NCI-H82 (cell line): ENCODE results near the gene CCDC194.
A peak's percentile ranks its signal among the peaks of the same experiment; 100 is the strongest.
"Not testable (repeated sequence)": the region's sequence is repeated elsewhere in the genome, so short reads cannot be mapped to it uniquely, and the experiment has no call there.

Experiments used
- DNase-seq: peaks from one replicate; lab custom pipeline; 2025; lab: John Stamatoyannopoulos, UW

Gene CCDC194

GRCh38 chr19:17370026-17370587, 23.9 kb downstream of the CCDC194 start:
- no peak for DNase-seq

- no peak for DNase-seq
Observed at GRCh38 chr19:17365361-17365760, 28.6 kb downstream of the CCDC194 start.

- DNase-seq = not testable (repeated sequence)
Observed at GRCh38 chr19:17363852-17364605, 30.0 kb downstream of the CCDC194 start.

GRCh38 chr19:17359905-17360800, 33.8 kb downstream of the CCDC194 start:
- DNase-seq = no peak

GRCh38 chr19:17358395-17358794, 35.6 kb downstream of the CCDC194 start:
- no peak for DNase-seq

GRCh38 chr19:17357724-17358123, 36.3 kb downstream of the CCDC194 start:
- DNase-seq = no peak

- DNase-seq = no peak
Observed at GRCh38 chr19:17357078-17357666, 36.8 kb downstream of the CCDC194 start.

- no peak for DNase-seq
Observed at GRCh38 chr19:17353386-17353785, 40.6 kb downstream of the CCDC194 start.

GRCh38 chr19:17352608-17353280, 41.3 kb downstream of the CCDC194 start:
- DNase-seq = no peak

GRCh38 chr19:17351815-17352435, 42.1 kb downstream of the CCDC194 start:
- peak; percentile 50 for DNase-seq

- peak; percentile 43 for DNase-seq
Observed at GRCh38 chr19:17348700-17349099, 45.3 kb downstream of the CCDC194 start.

- no peak for DNase-seq
Observed at GRCh38 chr19:17347877-17348276, 46.1 kb downstream of the CCDC194 start.

- no peak for DNase-seq
Observed at GRCh38 chr19:17347361-17347760, 46.6 kb downstream of the CCDC194 start.

GRCh38 chr19:17346109-17346671, 47.8 kb downstream of the CCDC194 start:
- DNase-seq = peak; percentile 89

- no peak for DNase-seq
Observed at GRCh38 chr19:17341845-17342244, 52.2 kb downstream of the CCDC194 start.

GRCh38 chr19:17341386-17341785, 52.6 kb downstream of the CCDC194 start:
- DNase-seq = no peak

- DNase-seq = no peak
Observed at GRCh38 chr19:17340871-17341357, 53.1 kb downstream of the CCDC194 start.
